NCI-H510A (cell line): Measurements from ENCODE around the gene ADIG.
"Not testable (repeated sequence)": the region's sequence is repeated elsewhere in the genome, so short reads cannot be mapped to it uniquely, and the experiment has no call there.

Source experiments
- DNase-seq: peaks from one replicate; lab custom pipeline; 2025; lab: John Stamatoyannopoulos, UW

The ADIG gene

DNA sequence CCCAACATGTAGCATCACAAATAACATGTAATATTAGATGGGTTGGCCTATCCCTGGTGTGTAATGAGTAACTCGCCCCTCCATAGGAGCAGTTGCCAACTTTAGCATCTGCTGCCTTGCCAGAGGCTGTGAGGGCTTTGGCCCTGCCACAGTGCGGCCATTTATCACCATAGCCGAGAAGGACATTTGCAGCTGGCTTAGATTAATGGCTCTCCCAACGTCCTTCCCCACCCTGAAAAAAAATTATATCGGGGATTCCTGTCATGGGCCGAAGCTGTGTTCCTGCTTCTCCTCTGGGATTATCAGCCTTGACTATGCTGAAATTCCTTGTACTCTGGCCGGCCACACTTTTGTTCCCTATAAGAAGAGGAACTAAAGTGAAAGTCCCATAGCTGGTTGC lies 7.6 kb upstream of the ADIG start:
- DNase-seq: no peak

DNA sequence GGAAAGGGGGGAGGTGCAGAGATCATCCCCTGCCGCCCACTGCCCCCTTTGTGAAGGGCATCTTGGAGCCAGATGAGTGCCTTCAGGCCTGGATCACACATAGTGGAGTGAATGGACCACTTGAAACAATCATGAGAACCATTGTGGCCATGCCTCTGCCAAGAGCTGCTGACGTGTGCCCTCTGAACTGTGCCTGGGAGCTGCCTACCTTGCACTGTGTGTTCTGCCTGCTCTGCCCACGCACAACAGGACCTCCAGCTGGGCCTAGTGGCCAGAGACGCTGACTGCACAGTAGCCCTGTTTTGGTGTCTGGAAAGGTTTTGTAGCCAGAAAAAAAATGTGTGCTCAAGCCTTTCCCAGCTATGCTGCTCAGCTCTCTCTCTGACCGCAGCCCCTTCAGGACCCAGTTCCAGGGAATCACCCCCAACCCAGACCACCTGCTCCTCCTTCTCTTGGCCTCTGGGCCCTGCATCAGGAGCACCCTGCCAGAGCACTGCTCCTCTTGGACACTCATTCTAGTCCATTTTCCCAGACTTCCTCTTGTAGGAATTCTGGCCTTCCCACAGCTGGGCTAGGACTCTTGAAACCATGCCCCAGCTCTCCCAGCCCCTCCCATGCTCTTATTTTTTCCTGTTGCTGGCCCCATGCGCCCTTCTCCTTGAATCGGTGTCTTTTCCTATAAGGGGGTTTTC lies 1.6 kb upstream of the ADIG start:
- DNase-seq: no peak

DNA sequence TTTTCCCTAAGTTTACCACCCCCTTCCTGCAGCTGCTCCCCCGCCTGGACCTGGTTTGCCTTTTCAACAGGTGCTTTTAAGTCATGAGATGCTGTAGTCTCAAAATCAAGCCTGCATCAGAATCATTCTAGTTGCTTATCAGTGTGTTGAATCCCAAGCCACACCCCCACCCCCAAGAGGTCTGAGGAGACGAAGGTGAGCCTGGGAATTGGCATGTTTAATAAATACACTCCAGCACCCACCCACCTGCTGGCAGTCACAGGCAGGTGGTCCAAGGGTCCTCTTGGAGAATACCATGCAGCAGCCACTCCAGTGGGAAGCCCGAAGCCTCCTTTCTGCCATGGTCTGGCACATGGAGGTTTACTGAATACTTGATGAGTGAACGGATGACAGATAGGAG lies 1.1 kb upstream of the ADIG start:
- DNase-seq: no peak

DNA sequence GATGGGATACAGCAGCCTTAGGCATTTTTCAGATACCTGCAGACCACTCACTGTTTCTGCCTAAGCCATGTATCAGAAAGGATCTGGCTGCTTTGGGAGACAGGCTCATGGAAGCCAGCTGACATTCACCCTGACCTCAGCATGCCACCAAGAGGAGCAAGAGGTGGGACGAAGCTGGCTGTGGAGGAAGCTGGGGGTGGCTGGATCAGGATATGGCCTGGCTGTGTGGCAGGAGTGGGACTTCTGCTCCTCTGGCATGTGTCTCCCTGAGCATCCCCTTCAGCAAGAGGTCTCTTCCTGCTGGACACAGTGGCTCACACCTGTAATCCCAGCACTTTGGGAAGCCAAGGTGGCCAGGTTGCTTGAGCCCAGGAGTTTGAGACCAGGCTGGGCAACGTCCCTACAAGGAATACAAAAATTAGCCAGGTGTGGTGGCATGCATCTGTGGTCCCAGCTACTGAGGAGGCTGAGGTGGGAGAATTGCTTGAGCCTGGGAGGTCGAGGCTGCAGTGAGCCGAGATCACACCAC lies 897 bp downstream of the ADIG start:
- no peak for DNase-seq

DNA sequence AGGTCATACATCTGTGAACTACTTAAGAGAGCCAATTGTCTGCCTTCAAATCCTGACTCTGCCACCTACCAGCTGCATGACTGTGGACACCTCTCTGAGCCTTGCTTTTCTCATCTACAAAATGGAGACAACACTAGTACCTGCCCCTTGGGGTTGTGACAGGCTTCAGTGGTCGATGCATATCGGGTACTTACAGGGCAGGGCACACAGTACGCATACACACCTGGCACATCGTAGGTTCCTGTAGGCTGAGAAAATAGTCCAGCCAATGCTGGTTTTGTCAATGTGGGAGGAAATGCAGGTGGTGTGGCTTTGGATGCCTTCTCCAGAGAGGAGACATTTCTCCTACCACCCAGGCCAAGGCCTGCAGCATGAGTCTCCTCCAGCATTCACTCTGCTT lies 2.3 kb downstream of the ADIG start:
- DNase-seq: no peak

DNA sequence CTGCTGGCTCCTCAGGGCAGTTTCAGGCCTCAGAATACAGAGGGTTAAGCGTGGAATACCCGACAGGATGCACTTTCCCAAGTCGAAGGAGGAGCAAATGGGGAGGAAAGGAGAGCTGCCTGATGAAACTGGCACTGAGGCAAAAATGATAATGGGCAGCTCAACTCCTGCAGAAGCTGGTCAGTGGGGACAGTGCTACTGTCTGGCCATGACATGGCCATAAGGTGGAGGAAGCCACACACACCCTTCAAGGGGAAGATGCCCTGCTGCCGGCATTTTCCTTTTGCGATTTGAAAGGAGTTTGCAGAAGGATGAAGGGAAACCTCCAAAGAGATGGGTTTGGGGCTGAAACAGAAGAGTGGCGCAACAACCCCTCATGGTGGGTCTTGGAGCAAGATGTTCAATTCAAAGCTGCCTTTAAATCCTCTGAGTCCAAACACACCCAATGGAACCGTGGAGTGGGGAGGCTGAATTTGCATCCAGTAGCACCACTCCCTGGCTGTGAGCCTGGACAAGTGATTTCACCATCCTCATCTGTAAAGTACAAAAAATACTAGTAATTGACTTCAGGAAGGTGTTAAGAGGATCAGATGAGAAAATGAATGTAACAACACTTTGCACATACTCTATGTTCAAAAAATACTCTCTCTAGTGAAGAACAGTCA lies 3.2 kb downstream of the ADIG start:
- DNase-seq: no peak

DNA sequence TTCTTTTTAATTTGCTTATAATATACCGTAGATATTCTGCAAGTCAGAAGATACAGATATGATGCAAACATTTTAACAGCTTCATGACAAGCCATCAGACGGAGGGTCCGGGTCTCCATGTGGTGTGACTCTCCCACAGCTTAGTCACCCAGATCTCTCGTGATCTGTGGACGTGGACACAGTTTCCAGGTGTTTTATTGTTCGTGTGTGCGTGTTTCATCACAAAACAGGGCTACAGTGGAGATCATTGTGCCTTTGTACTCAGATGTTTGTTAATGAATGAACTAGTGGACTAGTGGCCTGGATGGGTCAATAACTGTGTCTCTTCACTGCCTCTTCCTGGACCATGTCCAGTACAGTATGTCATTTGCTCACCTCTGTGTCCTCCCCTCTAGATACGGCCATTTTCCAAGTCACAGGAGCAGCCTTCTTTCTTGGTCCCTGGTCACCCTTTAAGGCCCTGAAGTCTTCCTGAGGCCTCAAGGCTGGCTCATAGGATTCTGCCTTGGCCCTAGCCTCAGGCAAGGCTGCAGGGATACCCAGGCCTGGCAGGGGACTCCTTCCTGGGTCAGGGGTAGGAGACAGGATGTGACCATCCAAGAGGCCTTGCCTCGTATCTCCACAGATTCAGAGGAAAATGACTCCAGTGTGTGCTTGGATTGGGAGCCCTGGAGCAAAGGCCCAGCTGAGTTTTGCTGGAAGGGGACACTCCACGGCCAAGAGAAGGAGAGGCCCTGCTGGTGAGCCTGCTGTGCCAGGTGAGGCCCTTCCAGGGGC lies 4.6 kb downstream of the ADIG start:
- DNase-seq: no peak

DNA sequence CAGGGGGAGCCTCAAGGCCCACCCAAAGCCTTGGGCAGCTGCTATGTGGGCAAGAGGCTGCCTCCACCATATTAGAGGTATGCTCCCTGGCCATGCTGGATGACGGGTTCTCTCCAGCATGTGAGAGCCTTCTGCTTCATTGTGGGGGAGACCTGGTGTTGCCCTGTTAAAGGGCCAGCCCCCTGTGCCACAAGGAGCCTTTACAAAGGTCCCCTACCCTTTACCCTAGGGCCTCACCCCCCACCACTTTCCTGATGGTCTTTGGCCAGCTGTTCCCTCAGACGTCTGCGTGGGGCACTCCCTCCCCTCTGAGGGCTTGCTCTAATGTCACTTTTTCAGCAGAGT lies 5.2 kb downstream of the ADIG start:
- DNase-seq: no peak

DNA sequence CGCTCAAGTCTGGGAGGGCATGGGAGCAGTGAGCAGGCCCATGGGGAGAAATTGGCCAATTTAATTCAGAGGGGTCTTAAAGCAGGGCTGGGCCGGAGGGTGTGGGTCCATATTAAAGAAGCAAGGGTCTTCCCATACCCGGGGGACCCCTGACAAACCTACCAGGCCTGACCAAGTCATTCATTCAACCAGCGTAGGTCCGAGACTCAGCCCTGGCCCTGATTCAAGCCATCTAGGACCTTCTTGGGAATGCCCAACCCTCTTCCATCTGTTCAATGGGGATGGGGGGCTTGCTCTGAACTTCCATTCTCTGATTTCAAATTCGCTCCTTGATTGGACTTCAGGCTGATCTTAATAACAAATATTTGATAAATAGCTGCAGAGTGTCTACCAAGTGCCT lies 7.3 kb downstream of the ADIG start:
- DNase-seq: no peak

GRCh38 chr20:38589351-38589750 lies 8.4 kb downstream of the ADIG start:
- DNase-seq: no peak

DNA sequence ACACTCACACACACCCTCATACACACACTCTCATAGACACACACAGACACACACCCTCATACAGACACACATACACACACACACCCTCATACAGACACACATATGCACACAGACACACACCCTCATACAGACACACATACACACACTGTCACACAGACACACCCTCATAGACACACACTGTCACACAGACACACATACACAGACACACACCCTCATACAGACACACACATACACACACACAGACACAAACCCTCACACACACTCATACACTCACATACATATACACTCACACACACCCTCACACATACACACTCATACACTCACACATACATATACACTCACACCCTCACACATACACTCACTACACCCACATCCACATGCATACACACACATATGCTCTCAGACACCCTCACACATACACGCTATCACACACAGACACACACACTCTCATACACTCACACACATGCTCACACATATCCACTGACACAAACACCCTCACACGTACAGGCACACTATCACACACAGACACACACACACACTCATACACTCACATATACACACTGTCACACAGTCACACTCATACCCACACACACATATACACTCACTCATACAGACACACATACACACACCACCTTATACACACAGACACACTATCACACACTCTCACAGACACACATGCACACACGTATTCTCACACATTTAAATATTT lies 9.1 kb downstream of the ADIG start:
- DNase-seq: no peak

GRCh38 chr20:38590676-38591473 lies 9.9 kb downstream of the ADIG start:
- no peak for DNase-seq

- no peak for DNase-seq
These were observed 10.7 kb downstream of the ADIG start for GRCh38 chr20:38591474-38592410.

GRCh38 chr20:38592411-38592790 lies 11.4 kb downstream of the ADIG start:
- DNase-seq: not testable (repeated sequence)

- not testable (repeated sequence) for DNase-seq
These were observed 13.3 kb downstream of the ADIG start for GRCh38 chr20:38594281-38594680.

DNA sequence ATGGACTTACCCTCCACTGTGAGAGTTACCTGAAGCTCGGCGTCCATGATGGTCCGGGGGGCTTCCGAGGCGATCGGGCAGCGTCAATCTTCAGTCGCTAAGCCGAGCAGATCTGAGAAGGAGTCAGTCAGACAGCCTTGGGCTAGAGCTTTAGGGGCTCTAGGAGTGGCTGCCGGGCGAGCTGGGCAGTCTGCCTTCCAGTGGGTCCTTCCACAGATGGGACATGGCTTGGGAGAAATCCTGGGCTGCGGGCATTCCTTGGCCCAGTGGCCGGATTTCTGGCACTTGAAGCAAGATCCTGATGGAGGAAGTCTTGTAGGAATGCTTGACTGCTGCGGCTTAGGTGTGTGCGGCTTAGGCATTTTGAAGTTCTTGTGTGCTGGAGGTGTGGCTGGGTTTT lies 14.9 kb downstream of the ADIG start:
- DNase-seq: not testable (repeated sequence)

- DNase-seq: no peak
These were observed 18.4 kb downstream of the ADIG start for GRCh38 chr20:38599410-38599882.

DNA sequence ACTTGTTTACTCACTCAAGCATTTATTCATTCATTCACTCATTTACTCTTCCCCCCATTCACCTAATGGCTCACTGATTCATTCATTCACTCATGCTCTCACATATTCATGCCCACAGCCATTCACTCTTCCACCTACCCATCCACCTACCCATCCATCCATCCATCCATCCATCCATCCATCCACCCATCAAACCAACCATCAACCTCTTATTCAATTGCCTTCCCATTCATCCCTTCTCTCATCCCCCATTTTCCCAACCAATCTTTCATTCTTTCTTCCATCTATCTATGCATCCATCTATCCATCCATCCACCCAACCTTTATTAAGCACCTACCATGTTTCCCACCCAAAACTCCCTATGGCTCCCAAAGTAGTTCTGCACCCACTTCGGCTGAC lies 19.1 kb downstream of the ADIG start:
- DNase-seq: no peak

GRCh38 chr20:38601216-38602184 lies 20.5 kb downstream of the ADIG start, which contains the start of gene ARHGAP40:
Gene ARHGAP40 (plus strand): TSS chr20:38601809.
- DNase-seq: no peak
